Measurements from ENCODE around the gene SEMA3A.
"Not testable (repeated sequence)": the region's sequence is repeated elsewhere in the genome, so short reads cannot be mapped to it uniquely, and the experiment has no call there.

SEMA3A gene

GRCh38 chr7:84062489-84062901, 132.1 kb downstream of the SEMA3A start:
- DNase-seq (ENCODE audit: low read depth) = not testable (repeated sequence)

DNA sequence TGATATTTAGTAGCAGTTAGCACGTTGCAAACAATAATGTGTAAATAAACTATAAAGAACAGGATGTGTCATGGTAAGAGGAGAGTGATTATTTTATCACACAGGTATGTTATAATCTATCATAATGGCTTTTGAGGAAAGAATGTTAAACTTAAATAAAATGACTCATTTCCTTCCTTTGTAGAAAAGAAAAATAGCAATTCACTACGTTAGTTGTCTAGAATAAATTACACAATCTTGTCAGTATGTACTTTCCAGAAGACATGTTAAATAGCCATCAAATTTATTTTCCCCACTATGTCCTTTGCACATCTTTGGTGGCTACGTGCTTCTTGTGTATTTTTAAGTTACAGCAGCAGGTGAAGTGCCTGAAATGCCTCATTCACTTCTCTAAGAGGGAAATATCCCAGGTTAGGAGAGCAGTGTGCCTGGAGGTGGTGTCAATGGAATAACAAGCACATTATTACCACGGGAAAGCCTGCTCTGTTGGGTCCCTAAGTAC, 133.8 kb downstream of the SEMA3A start:
- DNase-seq (ENCODE audit: low read depth) = no peak

GRCh38 chr7:84060000-84060399, 134.6 kb downstream of the SEMA3A start:
- no peak for DNase-seq (ENCODE audit: low read depth)

DNA sequence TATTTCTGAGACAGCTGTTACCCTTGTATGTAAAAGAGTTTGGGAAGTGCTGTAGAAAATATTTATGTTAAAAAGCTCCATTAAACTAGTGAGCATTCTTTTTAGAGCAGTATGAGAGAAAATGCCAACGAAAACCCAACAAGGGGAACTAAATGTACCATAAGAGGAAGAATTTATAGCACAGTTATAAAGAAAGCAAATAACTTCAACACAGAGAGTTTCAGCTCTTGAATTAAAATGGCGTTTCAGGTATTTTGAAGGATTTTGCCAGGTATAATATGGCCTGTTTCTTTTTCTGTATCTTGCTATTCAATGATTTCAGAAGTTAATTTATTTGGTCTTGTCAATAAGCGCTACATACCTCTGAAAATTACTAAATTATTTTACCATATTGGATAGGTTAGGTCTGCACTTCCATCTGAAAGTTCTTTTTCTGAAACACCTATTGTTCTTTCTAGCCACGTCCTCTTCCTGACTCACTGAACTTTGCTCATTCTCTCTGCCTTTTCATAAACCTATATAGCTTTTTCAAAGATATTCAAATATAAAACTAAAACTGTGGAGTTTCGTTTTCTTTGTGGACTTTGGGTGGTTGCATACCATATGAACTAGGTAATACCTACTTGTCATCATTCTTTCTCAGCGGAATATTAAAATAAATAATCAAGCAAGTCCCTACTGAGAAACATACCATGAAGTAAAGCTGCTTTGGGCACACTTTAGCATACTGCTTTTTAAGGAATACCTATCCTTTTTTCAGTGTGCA, 136.1 kb downstream of the SEMA3A start:
- no peak for DNase-seq (ENCODE audit: low read depth)

DNA sequence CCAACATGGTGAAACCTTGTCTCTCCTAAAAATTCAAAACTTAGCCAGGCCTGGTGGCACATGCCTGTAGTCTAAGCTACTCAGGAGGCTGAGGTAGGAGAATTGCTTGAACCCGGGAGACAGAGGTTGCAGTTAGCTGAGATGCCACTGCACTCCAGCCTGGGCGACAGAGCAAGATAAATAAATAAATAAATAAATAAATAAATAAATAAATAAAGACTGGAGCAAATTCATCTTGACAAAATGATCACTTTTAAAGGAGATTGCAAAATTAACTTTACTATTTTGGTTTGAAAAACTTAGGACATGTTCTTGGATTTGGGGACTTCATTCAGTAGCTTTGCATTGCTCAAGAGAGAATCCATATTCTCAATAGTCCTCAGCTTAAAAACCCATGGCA, 137.0 kb downstream of the SEMA3A start:
- no peak for DNase-seq (ENCODE audit: low read depth)

GRCh38 chr7:84055904-84056605, 138.5 kb downstream of the SEMA3A start:
- no peak for DNase-seq (ENCODE audit: low read depth)

GRCh38 chr7:84055199-84055598, 139.4 kb downstream of the SEMA3A start:
- DNase-seq (ENCODE audit: low read depth) = not testable (repeated sequence)

DNA sequence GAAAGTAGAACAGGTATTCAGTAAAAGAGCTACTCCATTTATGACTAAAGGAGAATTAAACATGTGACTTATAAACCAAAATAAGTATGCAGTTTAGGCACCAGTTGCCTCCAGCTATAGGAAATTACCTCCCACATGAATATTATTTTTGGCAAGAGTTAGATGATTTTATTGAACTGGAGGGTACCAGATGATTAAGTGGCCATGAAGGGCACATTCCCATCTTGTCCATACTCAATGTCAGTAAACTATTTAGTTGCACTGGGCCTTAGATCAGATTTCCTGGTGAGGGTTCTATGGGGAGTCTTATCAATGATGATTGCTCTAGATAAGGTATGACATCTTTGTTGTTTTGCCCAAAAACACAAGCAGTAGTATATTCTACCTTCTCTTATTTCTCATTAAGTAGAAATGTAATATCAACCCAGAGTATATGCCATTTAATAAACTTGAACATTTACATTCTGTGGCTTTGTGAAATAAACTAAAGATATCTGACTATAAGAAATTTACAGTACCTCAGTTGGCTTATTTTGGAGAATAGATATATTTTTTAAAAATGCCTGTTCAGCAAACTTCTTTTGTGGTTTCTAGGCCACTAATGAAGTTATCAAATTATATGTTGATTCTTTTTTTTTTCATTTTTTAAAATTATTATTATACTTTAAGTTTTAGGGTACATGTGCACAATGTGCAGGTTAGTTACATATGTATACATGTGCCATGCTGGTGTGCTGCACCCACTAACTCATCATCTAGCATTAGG, 145.3 kb downstream of the SEMA3A start:
- no peak for DNase-seq (ENCODE audit: low read depth)

GRCh38 chr7:84047085-84047484, 147.5 kb downstream of the SEMA3A start:
- no peak for DNase-seq (ENCODE audit: low read depth)

- no peak for DNase-seq (ENCODE audit: low read depth)
Measured at GRCh38 chr7:84044834-84045233, 149.8 kb downstream of the SEMA3A start.

- DNase-seq (ENCODE audit: low read depth) = no peak
Measured at GRCh38 chr7:84043661-84044191, 150.9 kb downstream of the SEMA3A start.

DNA sequence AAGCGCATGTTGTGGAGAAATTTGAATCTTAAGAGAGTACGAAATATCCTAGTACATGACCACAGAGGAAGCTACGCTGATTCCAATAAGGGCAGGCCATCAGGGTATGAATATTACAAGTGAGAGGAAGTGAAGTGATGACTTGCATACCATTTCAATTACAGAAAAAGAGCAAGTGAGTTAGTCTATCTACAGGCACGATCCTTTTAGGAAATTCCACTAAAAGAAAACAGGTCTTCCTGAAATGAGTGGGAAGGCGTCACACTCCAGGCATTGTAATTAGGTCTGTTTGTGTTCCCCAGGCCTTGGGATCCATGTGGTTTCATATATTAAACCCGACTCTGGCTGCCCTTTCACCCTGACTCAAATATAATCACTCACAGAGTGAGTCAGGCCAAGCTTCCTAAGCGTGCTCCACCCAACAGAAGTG, 152.5 kb downstream of the SEMA3A start:
- no peak for DNase-seq (ENCODE audit: low read depth)

GRCh38 chr7:84041649-84042048, 152.9 kb downstream of the SEMA3A start:
- DNase-seq (ENCODE audit: low read depth) = no peak

- DNase-seq (ENCODE audit: low read depth) = no peak
Measured at GRCh38 chr7:84040355-84040754, 154.2 kb downstream of the SEMA3A start.

DNA sequence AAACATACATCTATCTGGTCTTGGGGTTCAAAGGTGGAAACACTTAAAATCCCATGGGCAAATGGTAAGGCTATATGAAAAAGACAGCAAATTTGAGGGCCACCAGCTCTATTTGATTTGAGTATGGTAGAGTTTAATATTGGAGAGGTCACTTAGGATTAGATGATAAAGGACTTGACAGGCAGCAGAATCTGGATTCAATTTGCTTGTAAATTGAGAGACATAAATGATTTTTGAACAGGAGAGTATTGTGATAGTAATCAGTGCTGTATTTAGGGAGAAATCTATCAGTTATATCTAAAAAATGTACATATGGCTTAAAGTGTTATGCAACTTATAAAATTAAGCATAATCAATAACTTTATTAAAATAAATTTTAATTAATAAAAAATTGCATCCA, 155.2 kb downstream of the SEMA3A start:
- no peak for DNase-seq (ENCODE audit: low read depth)

GRCh38 chr7:84027678-84028077, 166.9 kb downstream of the SEMA3A start:
- no peak for DNase-seq (ENCODE audit: low read depth)

DNA sequence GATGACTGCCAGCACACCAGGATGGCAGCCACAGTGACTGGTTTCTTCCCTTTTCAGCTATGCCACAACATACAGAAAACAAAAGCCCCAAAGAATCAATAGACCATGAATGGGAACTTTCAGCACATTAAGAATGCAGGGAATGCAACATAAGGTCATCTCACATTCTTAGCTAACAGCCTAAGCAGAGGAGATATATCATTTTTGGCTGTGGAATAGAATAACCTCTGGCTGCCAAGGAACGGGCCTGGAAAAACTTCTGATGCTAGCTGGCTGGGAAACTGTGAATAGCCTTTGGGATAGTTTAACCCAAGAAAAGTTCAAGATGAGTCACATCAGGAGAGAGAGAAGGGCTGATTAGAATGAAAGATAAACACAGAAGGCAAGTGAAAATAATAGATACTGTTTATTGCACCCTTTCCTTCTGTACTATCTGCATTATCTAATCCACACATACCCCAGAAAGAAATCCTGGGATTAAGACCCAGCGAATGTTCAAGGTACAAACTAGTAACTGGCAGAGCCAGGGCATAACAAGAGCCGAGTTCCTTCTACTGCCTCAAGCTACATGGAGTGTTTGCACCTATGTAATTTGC, 169.2 kb downstream of the SEMA3A start:
- no peak for DNase-seq (ENCODE audit: low read depth)

DNA sequence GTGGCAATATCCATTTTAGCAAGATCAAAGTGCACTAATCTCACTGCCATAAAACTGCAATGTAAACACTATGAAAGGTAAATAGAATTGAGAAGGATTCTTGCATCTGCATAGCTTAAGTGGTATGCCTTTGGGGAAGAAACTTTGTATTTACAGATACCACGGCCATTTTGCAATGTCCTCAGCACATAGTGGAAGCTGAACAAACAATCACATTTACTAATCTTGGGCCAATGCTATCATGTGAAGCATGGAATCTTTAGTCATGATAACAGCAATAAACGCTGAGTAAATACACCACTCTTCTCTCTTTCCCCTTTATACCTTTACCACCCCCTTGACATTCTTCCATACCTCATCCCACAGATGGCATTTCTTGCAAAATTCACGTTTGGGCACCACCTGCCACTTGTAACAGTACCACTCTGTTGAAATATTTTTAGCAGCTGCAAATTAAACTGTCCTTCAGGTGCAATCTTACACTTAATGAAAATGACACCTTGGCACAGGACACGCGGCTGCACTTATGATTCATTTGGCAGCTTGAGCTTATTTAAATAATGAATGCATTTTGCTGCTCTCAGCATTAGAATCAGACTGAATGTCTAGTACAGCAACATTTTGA, 171.8 kb downstream of the SEMA3A start:
- DNase-seq (ENCODE audit: low read depth) = no peak

DNA sequence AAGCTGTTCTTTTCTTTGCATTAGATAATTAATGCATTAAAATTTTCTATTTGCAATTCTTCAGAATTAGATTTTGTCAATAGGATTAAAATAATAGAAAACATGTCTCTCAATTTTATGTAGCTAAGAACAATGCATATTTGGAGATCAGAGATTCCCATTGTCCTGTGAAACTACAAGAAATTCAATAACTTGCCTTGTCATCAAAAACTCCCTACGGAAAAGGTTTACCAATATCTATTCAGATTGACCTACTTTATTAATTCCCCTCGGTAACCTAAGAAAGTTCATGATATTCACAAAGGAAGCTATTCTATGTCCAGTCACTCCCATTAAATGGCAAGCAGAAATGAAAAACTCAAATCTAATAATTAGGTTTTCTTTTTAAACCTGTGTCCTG, 172.6 kb downstream of the SEMA3A start:
- no peak for DNase-seq (ENCODE audit: low read depth)

DNA sequence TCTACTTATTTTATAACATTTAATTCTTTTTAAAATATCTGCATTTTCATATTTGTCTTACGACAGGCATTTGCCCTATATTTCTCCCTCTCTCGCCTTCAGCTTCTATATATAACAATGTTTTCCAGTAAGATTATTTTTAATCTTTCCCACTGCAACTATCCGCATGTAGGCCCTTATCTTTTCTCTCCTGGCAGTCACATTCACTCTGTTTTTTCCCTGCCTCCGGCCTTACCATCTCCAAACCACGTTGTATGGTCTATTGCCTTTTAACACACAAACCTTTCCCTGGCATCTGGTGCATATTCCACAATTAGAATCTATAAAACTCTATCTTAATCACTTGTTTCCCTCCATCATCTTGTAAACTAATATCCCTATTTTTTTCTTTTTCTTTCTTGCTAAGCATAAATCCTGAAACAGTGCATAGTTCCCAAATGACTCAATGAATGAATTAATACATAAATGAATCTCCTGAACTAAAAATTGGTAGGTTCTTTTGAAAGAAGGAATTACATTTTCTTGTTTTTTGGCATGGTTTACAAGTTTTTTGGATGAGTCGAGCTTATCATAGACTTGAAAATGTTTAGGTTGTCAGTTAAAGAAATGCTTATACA, 173.2 kb downstream of the SEMA3A start:
- DNase-seq (ENCODE audit: low read depth) = no peak

GRCh38 chr7:84017651-84018050, 176.9 kb downstream of the SEMA3A start:
- no peak for DNase-seq (ENCODE audit: low read depth)
